ENCODE data around the gene BRSK1.

GRCh38 chr19:55344444-55344843 lies 60.6 kb downstream of the BRSK1 start:
- TF ChIP-seq POLR2A (IDR thresholded peaks at IDR 0.05) (no peak), CTCF (IDR thresholded peaks at IDR 0.05) (no peak), POLR2AphosphoS5 (IDR thresholded peaks at IDR 0.05) (no peak), EP300 (IDR thresholded peaks at IDR 0.05) (no peak)
